Nasal cavity respiratory epithelium epithelial cell of viscerocranial mucosa (primary cell): Measurements from ENCODE around the gene XKR8. TPM values are rescaled to one million over a fixed set of nuclear protein-coding genes. Genes with fewer than 3 reads are reported as not detected.

Experiments
- total RNA-seq: library from RNA; depleted of rRNA; stranded (reverse); fragments of >200 nt; gene quantifications from 2 replicates; pipeline ENCODE4 v1.2.3, GENCODE V29; 2014

The XKR8 gene
- 3.2 and 3.4 TPM in 2 replicates for total RNA-seq

GRCh38 chr1:27959792-27960603, at the start of gene XKR8:
Gene XKR8, plus strand, starts transcription at chr1:27959973. Its CDS starts 97 bp downstream, at chr1:27960070.

GRCh38 chr1:27934818-27935549, 24.8 kb upstream of the XKR8 start, which contains the start of gene SMPDL3B:
Gene SMPDL3B, plus strand, starts transcription at chr1:27935000. Its CDS starts 184 bp downstream, at chr1:27935184.

Other genes with a start within 250 kb of the XKR8 start
- 14.0 and 15.3 TPM in 2 replicates for gene FAM76A, start 234.0 kb upstream of the XKR8 start, total RNA-seq
- gene STX12, start 186.8 kb upstream of the XKR8 start, total RNA-seq = 39.0 and 68.7 TPM in 2 replicates
- 49.6 and 57.1 TPM in 2 replicates for gene PPP1R8, start 129.2 kb upstream of the XKR8 start, total RNA-seq
- 4.1 and 5.7 TPM in 2 replicates for gene THEMIS2, start 87.4 kb upstream of the XKR8 start, total RNA-seq
- 41.8 and 54.3 TPM in 2 replicates for gene RPA2, start 45.4 kb upstream of the XKR8 start, total RNA-seq
- gene SMPDL3B, start 25.0 kb upstream of the XKR8 start, total RNA-seq = 4.3 and 5.8 TPM in 2 replicates
- gene EYA3, start 128.6 kb downstream of the XKR8 start, total RNA-seq = 8.2 and 13.6 TPM in 2 replicates
- 5.1 and 12.1 TPM in 2 replicates for gene PTAFR, start 216.7 kb downstream of the XKR8 start, total RNA-seq